Left cardiac atrium (tissue), 4 donors: Measurements from ENCODE around the gene RASL10B. TPM values are rescaled to one million over a fixed set of nuclear protein-coding genes. Genes with fewer than 3 reads are reported as not detected.
A peak's percentile ranks its signal among the peaks of the same experiment; 100 is the strongest.

ENCODE experiments used
- ATAC-seq, 2 donors: fragments of 200-7000 bp; cut with Tn5 transposase; one replicate each; pipeline ENCODE4 v1.9.1; 2020; ENCODE audit warnings: mild to moderate bottlenecking in 2 of 2, moderate library complexity in 2 of 2
- DNase-seq: peaks from one replicate; pipeline ENCODE4 v3.0.0-alpha.2; 2020
- intact Hi-C, 2 donors: fragments of 100-400 bp; cut with DNase I; formaldehyde crosslinking; loops; one replicate each; pipeline versions ENCODE4 v1.14.1 to v1.15.1; 2022 to 2023
- total RNA-seq, 2 donors: library from RNA; stranded (reverse); fragmentation: NEBNext Ultra II Directional; extraction: Animal tissue kit (Norgen Biotek cat#: 25700); gene quantifications; one replicate each; pipeline ENCODE4 v1.2.1, GENCODE V29; 2021
- donor health status: DM: no; HTN: yes; CAD: no.
- donor health status: DM: no; HTN: yes; CAD: no; lungs with severe emphysema.
- donor health status: DM: yes; HTN: yes; CAD: no.
- donor health status: Dilated cardiomyopathy.

RASL10B gene
- total RNA-seq, 2 donors from 2014 or later: 23.9 to 24.7 TPM

DNA sequence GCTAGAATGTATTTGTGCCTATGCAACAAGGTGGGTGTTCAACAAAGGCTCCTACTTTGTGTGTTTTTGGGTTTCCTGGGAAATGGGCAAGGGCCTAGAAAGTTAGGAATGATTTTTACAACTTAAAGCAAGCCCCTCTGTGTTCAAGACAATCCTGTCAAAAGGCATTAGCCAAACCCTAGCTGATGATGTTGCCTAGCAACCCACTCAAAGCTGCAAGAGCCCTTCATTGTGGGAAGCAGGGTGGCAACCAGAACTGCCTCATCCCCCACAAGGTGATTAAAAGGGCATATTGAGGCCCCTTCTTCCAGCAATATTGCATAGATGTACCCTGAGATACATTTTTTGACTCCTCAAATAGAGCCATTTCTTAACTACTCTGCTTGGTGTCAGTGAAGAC, 16.0 kb upstream of the RASL10B start:
- intact Hi-C loops: no loop called here
- ATAC-seq: no peak
- DNase-seq: no peak

DNA sequence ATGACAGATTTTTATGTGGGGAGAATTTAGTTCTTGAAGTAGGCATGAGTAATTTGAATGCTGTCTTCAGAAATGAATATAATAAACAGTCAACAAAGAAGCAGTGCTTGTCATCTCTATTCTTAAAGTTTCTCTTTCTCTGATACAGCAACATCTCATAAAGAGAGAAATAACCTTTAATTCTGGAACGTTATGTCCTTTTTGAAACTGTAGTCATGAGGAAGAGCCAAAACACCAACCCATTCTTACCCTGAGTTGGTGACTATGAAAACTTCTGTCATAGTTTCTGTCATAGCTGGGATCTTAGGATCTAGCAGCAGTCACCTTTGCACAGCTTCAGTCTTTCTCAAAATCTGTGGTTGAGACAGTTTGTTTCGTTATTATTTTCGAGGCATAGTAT, 15.3 kb upstream of the RASL10B start:
- ATAC-seq: no peak
- no peak for DNase-seq
- intact Hi-C loops: no loop called here

DNA sequence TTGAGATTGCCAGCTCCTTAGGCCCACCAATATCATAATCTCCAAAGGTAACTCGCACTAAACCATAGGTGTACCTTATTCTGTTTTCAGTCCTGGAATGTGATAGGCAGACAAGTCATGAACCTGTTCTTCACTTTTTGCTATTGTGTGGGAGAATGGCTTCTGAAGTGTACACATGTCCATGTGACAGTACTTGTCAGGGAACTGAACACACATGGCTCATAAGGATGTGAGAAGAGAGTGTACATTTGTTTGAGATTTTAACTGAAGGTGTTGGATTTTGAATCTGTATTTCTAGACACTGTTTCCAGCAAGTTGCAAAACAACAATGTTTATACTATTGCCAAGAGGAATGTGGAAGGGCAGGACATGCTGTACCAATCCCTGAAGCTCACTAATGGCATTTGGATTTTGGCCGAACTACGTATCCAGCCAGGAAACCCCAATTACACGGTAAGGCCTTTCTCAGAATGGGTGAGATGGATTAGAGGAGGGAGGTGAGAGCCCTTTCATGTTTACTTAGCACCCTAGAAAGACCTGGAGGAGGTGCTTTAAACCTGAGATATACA, 14.5 kb upstream of the RASL10B start:
- ATAC-seq (peak in 1 of 2 donors; percentile 48), DNase-seq (no peak)
- intact Hi-C loops: no loop called here

DNA sequence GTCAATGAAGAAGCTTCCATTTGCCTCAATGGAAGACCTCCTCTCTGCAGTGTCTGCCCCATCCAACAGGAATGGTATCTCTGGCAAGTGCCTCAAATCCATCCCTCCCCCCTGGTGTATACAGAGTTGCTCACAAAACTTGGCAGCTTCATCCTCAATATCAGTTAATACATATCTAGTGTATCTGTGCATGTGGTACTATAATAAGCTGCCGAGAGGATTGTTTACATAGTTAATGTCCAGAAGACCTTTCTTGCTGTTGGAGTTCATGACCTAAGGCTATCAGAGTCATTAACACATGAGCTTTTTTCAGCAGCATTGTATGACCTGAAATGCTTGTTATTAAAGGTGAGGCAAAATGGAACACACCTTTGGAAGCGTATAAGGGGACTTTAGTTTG, 14.0 kb upstream of the RASL10B start:
- no peak for DNase-seq
- ATAC-seq: no peak
- intact Hi-C loops: no loop called here

DNA sequence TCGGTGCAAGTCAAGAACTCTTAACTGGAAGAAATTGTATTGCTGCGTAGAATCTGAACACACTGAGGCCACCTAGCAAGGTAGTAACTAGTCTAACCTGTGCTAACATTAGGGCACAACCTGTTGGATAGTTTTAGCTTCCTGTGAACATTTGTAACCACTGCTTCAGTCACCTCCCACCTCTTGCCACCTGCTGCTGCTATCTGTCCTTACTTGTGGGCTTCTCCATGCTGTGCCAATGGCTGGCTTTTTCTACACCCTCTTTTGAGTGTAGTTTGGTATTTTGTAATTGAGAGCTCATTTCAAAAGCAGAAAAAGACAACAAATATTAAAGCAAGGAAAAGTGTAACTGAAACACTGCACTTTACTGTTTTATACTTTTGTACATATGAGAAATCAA, 7.7 kb upstream of the RASL10B start:
- intact Hi-C loops: loop anchor here in 1 of 2 donors (10.0 kb wide), 1 partner anchor 49 kb away; no protein-coding TSS in a partner anchor
- ATAC-seq: no peak

DNA sequence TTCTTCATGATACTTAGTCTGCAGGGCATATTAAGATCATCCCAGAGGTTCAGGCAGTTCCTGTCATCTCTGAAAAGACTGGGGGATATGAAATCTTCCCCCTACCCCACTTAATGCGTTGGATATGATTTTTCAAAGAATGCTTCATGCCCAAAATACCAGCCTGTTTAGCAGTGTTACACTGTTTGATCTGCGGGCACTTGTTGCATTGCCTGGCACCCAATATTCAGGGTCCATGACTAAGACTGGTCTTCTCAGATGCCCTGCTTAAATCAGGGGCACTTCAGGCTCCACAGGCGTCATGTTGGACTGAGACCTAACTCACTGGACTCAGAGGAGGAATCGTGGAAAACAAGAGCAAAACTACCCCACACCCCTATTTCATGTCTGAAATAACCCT, 6.4 kb upstream of the RASL10B start:
- intact Hi-C loops: loop anchor here in 1 of 2 donors (10.0 kb wide), 1 partner anchor 50 kb away; no protein-coding TSS in a partner anchor
- ATAC-seq: no peak
- no peak for DNase-seq

More for the DNA sequence above, 7.7 kb upstream of the RASL10B start:
- no peak for DNase-seq

DNA sequence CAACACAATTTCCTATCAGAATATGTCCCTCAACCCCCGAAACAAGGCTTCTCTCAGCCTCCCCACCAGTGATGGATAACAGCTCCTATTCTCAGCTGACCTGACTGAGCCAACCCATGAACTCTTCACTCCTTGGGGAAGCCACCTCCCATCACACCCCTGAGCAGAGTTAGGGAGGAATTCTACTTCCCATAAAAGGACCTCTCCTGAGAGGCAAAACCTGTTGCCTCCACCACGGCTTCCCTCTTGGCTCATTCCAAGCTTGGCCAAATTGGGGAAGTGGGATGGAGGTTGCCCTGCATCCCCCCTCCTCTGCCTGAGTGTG, 5.7 kb upstream of the RASL10B start:
- ATAC-seq (no peak), DNase-seq (no peak)
- intact Hi-C loops: loop anchor here in 1 of 2 donors (10.0 kb wide), 1 partner anchor 51 kb away; no protein-coding TSS in a partner anchor

DNA sequence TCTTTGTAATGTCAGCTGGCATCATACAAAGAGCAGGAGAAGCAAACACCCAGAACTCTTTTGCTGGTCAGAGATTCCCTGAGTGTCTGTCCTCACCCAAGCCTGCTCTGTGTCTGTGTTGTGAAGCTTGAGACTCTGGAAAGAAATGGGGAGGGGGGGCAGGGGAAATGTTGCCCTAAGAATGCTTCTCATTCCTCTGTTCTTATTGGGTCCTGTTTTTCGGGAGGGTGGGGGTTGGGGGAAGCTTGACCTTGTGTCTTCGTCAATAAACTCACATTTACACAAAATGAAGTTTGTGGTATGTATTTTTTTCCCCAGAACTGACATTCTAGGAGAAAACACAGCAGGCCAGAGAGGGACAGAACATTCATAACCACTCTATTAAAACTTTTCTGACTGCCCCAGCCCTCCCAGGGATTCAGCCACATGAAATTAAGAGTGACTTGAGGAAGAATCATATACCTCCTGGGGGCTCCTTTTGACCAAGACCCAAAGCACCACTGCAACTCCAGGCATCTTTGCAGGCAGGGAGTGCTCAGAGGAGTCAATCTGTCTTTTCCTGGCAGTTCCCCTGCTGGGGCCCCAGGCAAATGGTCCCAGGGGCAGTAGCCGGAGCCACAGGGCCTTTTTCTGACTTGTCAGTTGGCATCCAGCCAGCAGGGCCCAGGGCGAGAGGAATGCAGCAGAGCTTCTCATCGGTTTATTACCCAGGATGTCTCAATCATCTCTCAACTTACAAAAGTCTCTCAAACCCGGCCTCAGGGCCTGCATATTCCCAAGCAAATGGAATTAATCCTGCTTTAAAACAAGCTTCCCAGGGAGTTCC, 5.1 kb upstream of the RASL10B start:
- DNase-seq: peak; percentile 63
- intact Hi-C loops: loop anchor here in 1 of 2 donors (10.0 kb wide), 1 partner anchor 52 kb away; no protein-coding TSS in a partner anchor
- peak; percentile 14 to 69 for ATAC-seq

DNA sequence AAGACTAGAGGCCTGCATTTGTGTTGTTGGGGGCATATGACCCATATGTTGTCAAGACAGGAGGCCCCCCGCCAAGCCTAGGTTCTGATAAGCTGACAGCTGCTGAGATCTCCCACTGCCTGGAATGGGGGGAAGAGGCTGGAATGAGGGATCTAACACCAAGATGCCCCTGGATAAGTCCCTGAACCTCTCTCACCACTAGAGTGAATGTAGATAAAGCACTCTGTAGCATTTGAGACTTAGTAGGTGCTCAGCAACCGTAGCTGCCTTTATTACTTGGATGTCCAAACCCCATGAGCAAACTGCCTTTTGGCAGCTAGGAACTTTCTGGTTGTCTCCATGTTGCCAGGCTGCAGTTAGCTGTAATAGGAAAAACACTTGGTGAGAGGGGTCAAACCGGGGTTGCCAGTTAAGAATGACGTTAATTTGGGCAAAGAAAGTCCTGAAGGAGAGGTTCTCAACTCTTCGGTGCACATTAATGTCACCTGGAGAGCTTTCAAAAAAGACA, 4.4 kb upstream of the RASL10B start:
- ATAC-seq (no peak), DNase-seq (no peak)
- intact Hi-C loops: loop anchor here in 1 of 2 donors (10.0 kb wide), 1 partner anchor 52 kb away; no protein-coding TSS in a partner anchor

DNA sequence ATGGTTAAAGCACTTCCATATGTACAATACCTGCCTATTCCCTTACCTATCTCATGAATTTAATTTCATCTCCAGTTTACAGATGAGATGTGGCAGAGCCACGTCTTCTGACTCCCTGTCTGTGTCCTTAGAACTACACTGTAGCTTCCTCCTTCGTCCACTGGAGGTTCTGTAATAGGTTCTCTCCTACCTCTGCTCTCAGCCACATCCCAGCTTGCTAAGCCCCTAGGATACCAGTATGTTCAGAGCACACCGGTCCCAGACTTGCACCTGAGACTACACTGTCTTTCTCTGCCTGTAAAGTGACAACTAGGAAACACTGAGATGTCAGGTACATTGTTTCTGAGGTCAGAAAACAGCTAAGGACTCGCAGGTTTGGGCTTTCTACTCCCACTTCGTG, 3.8 kb upstream of the RASL10B start:
- intact Hi-C loops: loop anchor here in 1 of 2 donors (10.0 kb wide), 1 partner anchor 53 kb away; no protein-coding TSS in a partner anchor
- DNase-seq: no peak
- no peak for ATAC-seq

DNA sequence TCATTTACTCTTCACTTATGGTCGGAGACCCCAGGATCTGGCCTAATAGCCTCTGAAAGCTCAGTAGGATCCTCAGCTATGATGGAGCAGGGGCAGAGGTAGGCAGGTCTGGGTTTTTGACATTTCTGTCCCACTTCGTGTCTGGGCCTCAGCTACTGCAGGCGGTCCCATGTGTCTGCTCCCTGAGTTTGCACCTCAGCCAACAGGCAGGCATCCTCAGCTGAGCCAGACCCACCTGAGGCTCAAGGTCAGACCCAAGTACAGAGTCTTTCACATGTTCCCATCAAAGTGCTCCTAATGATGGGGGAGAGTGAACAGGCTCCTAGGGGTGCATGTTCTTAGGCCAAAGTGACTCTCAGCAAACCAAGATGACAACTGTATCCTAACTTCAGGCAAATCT, 2.9 kb upstream of the RASL10B start:
- no peak for ATAC-seq
- DNase-seq: no peak
- intact Hi-C loops: loop anchor here in 1 of 2 donors (10.0 kb wide), 1 partner anchor 54 kb away; no protein-coding TSS in a partner anchor

DNA sequence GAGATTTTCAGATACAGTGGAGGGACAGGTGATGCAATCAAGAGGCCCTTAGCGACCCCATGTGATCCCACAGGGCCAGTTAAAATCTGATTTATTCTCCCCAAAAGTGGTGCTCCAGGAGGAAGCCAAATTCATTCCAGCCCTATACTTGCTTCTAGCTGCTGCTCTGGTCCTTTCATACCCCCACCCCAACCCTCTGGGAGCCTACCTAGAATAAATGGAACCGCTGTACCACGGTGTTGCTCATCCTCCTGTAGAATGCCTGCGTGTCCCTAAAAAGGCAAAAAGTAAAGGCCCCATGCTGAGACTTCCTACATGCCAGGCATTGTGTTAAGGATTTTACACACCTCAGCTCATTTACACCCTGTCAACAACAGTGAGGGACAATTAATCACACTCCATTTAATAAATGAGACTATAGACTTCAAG, 2.0 kb upstream of the RASL10B start:
- ATAC-seq (no peak), DNase-seq (no peak)
- intact Hi-C loops: loop anchor here in 1 of 2 donors (10.0 kb wide), 1 partner anchor 55 kb away; no protein-coding TSS in a partner anchor

DNA sequence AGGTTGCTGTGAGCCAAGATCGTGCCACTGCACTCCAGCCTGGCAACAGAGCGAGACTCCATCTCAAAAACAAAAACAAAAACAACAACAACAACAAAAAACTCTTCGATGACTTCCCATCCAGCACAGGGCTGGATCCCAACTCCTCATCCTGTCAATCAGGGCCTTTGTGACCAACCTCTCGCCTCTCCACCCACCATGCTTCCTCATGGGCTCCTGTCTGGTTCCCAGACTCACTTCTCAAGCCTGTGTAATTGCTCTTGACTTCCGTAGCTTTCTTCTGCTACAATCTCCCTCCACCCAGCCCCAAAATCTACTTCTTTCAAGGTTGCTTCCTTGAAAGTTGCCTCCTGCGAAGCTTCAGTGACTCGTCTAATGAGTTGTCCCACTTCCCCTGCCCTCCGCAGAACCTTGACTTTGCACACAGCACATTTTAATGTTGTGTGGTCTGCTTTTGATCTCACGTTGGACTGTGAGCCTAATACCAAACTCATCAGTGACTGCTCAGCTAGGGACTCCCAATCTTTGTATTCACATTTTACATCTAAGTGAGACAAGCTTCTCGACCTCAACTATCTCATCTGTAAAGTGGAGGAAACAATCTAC, 936 bp upstream of the RASL10B start:
- ATAC-seq: no peak
- intact Hi-C loops: no loop called here
- DNase-seq: no peak

DNA sequence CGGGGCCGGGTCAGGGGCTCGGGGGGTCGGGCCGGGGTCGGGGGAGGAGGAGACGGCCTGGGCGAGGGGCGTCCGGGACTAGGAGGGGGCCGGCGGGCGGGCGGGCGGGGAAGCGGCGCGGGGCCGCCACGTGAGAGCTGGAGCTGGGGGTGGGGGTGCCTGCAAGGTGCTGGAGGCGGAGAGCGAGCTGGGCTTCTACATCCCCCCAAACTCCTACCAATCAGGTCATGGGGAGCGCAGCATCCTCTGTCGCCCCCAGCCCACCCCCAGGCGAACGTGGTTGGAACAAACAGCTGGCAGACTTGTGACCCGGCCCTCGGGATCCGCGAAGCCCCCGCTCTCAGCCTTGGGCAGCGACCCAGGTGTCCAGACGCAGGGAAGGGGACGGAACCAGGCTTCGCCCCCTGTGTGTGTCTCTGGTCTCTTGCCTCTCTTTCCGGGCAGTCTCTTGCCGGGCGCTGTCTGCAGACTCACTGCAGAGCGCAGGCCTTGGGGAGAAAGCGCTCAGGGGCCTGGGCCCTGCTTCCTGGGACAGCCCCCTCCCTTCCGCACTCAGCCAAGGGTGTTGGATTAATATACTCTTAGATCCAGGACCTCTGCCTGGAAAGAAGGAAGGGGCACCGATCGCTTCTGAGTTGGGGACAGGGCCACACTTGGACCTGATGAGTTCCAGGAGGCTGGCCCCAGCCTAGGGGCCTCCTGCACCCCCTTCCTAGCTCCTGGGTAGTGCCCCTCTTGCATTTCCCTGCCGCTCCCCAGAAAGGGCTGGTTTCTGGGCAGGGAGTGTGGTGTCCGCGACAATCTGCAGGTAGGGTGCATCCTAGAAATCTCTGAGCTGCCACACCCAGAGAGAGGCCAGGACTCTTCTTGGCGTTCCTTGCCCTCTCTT, 722 bp downstream of the RASL10B start:
- DNase-seq: no peak
- intact Hi-C loops: no loop called here
- peak; percentile 46 to 53 for ATAC-seq

DNA sequence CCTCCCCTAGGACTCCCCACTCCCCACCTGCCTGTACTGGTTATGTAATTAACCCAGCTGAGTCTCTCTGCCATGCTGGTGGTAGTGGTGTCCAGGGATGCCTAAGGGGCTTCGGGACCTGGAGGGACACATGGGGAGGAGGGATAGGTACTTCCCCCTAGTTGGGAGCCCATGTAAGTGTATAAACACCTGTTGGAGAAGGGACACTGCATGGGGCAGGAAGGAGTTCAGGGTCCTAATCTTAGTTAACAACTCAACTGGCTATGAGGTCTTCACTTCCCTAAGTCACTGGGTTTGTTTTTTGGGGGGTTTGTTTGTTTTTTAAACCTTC, 1.3 kb downstream of the RASL10B start:
- intact Hi-C loops: no loop called here
- DNase-seq: no peak
- ATAC-seq: no peak

DNA sequence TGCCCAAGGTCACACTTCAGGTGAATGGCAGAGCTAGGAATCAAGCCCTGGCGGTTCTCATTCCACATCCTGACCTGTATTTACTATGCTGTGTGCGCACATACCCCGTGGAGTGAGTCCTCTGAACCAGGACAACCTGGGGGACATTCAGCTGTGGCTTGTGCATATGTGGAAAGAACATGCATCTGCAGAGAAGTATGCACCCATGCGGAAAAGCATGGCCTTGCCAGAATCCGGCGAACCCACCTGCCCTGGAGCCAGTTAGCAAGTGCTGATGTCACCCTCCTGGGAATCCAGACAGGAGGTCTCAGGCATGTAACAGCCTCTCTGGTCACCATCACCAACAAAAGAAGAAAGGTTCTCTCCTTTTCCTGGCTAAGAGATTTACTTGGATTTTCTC, 1.9 kb downstream of the RASL10B start:
- no peak for DNase-seq
- intact Hi-C loops: no loop called here
- no peak for ATAC-seq

DNA sequence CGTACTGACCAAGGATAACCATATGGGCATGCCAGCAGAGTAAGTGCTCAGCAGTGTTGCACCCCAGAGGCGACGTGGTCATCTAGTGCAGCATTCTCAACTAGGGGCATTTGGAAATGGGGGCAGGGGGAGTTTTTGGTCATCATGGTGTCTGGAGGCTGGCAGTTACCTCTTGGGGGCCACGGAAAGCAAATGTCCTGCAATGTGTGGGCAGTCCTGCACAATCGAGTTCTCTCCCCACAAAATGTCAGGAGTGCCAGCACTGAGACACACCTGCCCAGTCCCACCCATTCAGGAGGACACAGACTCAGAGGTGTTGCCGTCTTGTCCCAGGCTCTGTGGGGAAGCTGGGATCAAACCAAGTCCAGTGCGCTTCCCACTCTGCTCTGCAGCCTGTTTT, 3.0 kb downstream of the RASL10B start:
- no peak for DNase-seq
- intact Hi-C loops: no loop called here
- no peak for ATAC-seq

DNA sequence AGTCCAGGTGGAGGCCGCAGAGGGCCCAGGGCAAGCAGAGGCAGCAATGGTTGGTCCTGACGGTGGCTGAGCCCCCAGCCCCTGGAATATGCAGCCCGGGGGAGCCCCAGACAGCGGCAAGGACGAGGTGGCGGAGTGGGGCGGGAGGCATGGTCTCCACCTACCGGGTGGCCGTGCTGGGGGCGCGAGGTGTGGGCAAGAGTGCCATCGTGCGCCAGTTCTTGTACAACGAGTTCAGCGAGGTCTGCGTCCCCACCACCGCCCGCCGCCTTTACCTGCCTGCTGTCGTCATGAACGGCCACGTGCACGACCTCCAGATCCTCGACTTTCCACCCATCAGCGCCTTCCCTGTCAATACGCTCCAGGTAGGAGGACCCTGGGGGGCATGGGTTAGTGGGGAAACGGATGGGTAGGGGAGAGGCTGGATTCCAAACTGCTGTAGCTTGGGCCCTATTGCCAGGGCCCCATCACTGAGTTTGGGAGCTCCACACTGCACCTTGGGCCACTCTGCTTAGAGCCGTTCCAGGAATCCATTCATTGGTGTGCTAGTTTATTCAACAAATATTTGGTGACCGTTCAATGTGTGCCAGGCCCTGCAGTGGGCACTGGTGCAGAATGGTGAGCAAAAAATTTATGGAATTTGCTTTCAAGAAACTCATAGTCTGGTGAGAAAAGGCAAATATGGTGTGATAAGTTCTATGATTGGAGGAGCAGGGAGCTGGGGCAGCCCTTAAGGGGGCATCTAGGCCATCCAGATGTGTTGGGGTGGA, 3.8 kb downstream of the RASL10B start:
- ATAC-seq (no peak), DNase-seq (no peak)
- intact Hi-C loops: no loop called here
